Measurements from ENCODE around the gene LBH.

Gene LBH

DNA sequence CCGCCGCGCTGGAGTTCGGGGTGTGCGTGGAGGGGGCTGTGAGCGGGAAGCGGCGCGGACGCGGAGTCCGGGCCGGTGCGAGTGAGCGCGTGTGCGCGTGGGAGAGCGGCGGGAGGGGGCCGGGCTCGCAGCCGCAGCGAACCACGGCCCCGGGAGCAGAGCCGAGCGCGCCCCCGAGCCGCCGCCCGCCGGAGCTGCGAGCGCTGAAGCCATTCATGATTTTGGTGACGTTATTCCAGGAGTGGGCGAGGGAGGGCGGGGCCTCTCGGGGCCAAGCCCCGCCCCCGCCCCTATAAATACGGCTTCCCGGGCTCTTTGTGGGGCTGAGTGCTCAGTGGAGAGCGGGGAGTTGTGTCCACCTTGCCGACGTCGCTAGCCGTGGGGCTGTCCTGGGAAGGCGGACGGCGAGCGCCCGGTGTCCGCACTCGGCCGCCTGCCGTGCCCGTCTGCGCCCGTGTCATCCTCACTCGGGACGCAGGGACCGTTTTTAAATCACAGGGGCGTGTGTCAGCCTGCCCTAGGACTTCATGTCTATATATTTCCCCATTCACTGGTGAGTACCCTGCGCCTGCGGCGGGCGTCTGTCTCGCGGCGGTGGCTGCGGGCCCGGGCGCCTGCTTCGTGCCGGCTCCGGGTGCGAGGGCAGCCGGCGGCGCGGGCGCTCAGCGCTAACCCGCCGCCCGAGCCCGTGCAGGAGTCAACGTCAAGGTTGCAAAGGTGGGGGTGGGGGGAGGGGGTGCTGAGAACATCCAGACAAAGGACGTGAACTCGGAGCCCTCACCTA is at the start of gene LBH:
TSS of gene LBH (plus strand) at position 323 of the 784 bp plus-strand sequence. CDS start at position 528, 205 bp downstream.
- H3K4me2 ChIP-seq (ENCODE audit: insufficient read depth, low read length), result peak within 1 kb of the TSS; percentile 76
- TF ChIP-seq, protein P1, sequence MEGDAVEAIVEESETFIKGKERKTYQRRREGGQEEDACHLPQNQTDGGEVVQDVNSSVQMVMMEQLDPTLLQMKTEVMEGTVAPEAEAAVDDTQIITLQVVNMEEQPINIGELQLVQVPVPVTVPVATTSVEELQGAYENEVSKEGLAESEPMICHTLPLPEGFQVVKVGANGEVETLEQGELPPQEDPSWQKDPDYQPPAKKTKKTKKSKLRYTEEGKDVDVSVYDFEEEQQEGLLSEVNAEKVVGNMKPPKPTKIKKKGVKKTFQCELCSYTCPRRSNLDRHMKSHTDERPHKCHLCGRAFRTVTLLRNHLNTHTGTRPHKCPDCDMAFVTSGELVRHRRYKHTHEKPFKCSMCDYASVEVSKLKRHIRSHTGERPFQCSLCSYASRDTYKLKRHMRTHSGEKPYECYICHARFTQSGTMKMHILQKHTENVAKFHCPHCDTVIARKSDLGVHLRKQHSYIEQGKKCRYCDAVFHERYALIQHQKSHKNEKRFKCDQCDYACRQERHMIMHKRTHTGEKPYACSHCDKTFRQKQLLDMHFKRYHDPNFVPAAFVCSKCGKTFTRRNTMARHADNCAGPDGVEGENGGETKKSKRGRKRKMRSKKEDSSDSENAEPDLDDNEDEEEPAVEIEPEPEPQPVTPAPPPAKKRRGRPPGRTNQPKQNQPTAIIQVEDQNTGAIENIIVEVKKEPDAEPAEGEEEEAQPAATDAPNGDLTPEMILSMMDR (IDR thresholded peaks at IDR 0.05; ENCODE audit: borderline replicate concordance, extremely low read depth, low read length, poor library complexity, severe bottlenecking), result no peak
- no peak for TF ChIP-seq EZH2 (IDR thresholded peaks at IDR 0.05; ENCODE audit: borderline replicate concordance, low read depth, low read length, severe bottlenecking)
- H3K27ac ChIP-seq (ENCODE audit: low read length), result peak within 1 kb of the TSS; percentile 93
- H3K79me2 ChIP-seq (ENCODE audit: insufficient read depth, low read length), result peaks cover 28% of the 10 kb centered on the region
- peak within 1 kb of the TSS; percentile 96 for H3K9ac ChIP-seq (ENCODE audit: low read depth, low read length)
- DNase-seq, result peak; percentile 88
- peak within 1 kb of the TSS; percentile 87 for H2AFZ ChIP-seq (ENCODE audit: low read depth, low read length)
- H3K36me3 ChIP-seq (ENCODE audit: insufficient read depth, low read length), result peaks cover 24% of the 10 kb centered on the region
- no peaks in the 10 kb centered on the region for H3K9me3 ChIP-seq (ENCODE audit: insufficient read depth, low read length, severe bottlenecking)
- peak; percentile 61 for ATAC-seq (ENCODE audit: insufficient read depth, low read depth)
- H3K4me1 ChIP-seq (ENCODE audit: insufficient read depth, low read length), result peaks cover 30% of the 10 kb centered on the region
- H3K4me3 ChIP-seq (ENCODE audit: low read depth in 1 of 2, low read length in 2 of 2), result peak within 1 kb of the TSS; percentile 47 to 73
- peaks cover 20% of the 10 kb centered on the region; the same call in 1 of the 2 replicates for H4K20me1 ChIP-seq (ENCODE audit: insufficient read depth, low read length)
- H3K27me3 ChIP-seq (ENCODE audit: insufficient read depth, low read length, poor library complexity), result no peaks in the 10 kb centered on the region

DNA sequence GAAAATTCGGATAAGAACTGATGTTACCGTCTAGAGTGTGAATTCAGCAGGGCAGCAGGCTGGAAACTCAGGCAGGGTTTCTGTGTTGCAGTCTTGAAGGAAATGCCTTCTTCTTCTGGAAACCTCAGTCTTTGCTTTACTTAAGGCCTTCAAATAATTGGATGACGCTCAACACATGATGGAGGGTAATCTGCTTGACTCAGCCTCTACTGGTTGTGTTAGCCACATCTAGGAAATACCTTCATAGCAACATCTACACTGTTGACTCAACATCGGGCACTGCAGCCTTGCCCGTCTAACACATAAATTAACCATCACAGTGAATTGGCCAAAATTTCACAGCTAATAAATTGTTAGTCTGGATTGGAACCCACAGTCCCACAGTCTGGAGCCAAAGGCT is 47.3 kb upstream of the LBH start:
- no peaks in the 10 kb centered on the region for H3K27me3 ChIP-seq (ENCODE audit: insufficient read depth, low read length, poor library complexity)
- no peaks in the 10 kb centered on the region for H3K79me2 ChIP-seq (ENCODE audit: insufficient read depth, low read length)
- H3K4me2 ChIP-seq (ENCODE audit: insufficient read depth, low read length), result no peak overlapping the region
- H3K4me1 ChIP-seq (ENCODE audit: insufficient read depth, low read length), result no peaks in the 10 kb centered on the region
- H2AFZ ChIP-seq (ENCODE audit: low read depth, low read length), result no peak overlapping the region
- H4K20me1 ChIP-seq (ENCODE audit: insufficient read depth, low read length), result no peaks in the 10 kb centered on the region
- TF ChIP-seq EZH2 (IDR thresholded peaks at IDR 0.05; ENCODE audit: borderline replicate concordance, low read depth, low read length, severe bottlenecking), result no peak
- TF ChIP-seq, protein P1 (IDR thresholded peaks at IDR 0.05; ENCODE audit: borderline replicate concordance, extremely low read depth, low read length, poor library complexity, severe bottlenecking), result no peak
- H3K4me3 ChIP-seq (ENCODE audit: low read depth in 1 of 2, low read length in 2 of 2), result no peak overlapping the region
- ATAC-seq (ENCODE audit: insufficient read depth, low read depth) (no peak), DNase-seq (no peak)
- H3K36me3 ChIP-seq (ENCODE audit: insufficient read depth, low read length), result no peaks in the 10 kb centered on the region
- no peak overlapping the region for H3K9ac ChIP-seq (ENCODE audit: low read depth, low read length)
- H3K9me3 ChIP-seq (ENCODE audit: insufficient read depth, low read length, severe bottlenecking), result no peaks in the 10 kb centered on the region
- H3K27ac ChIP-seq (ENCODE audit: low read length), result no peak overlapping the region

DNA sequence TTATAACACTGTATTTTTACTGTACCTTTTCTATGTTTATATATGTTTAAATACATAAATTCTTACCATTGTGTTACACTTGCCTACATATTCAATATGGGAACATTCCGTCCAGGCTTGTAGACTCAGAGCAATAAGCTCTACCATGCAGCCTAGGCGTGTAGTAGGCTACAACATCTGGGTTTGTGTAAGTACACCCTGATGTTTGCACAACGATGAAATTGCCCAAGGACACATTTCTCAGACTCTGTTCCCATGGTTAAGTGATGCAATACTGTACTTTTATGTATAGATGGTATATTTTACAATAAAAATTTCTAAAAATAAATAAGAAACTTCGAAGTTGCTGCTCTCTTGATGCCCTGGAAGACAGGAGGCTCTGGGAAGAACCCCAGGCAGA is 46.2 kb upstream of the LBH start:
- no peak for DNase-seq
- no peak overlapping the region for H3K4me2 ChIP-seq (ENCODE audit: insufficient read depth, low read length)
- H3K4me1 ChIP-seq (ENCODE audit: insufficient read depth, low read length), result no peaks in the 10 kb centered on the region
- ATAC-seq (ENCODE audit: insufficient read depth, low read depth), result no peak
- no peaks in the 10 kb centered on the region for H3K79me2 ChIP-seq (ENCODE audit: insufficient read depth, low read length)
- no peaks in the 10 kb centered on the region for H3K9me3 ChIP-seq (ENCODE audit: insufficient read depth, low read length, severe bottlenecking)
- no peak overlapping the region for H3K4me3 ChIP-seq (ENCODE audit: low read depth in 1 of 2, low read length in 2 of 2)
- H3K27me3 ChIP-seq (ENCODE audit: insufficient read depth, low read length, poor library complexity), result no peaks in the 10 kb centered on the region
- no peak overlapping the region for H3K27ac ChIP-seq (ENCODE audit: low read length)
- H3K9ac ChIP-seq (ENCODE audit: low read depth, low read length), result no peak overlapping the region
- no peaks in the 10 kb centered on the region for H3K36me3 ChIP-seq (ENCODE audit: insufficient read depth, low read length)
- TF ChIP-seq, protein P1 (IDR thresholded peaks at IDR 0.05; ENCODE audit: borderline replicate concordance, extremely low read depth, low read length, poor library complexity, severe bottlenecking), result no peak
- no peak for TF ChIP-seq EZH2 (IDR thresholded peaks at IDR 0.05; ENCODE audit: borderline replicate concordance, low read depth, low read length, severe bottlenecking)
- H2AFZ ChIP-seq (ENCODE audit: low read depth, low read length), result no peak overlapping the region
- no peaks in the 10 kb centered on the region for H4K20me1 ChIP-seq (ENCODE audit: insufficient read depth, low read length)
